GM21825 (cell line): ENCODE data around the gene TCERG1L.
"Not testable (repeated sequence)": the region's sequence is repeated elsewhere in the genome, so short reads cannot be mapped to it uniquely, and the experiment has no call there.

ENCODE experiments used
- ATAC-seq: cut with Tn5 transposase; IDR thresholded peaks from one replicate; pipeline ENCODE4 v1.9.1; 2021; ENCODE audit warnings: mild to moderate bottlenecking, moderate library complexity; ENCODE audit not compliant: unreplicated experiment

The TCERG1L gene

DNA sequence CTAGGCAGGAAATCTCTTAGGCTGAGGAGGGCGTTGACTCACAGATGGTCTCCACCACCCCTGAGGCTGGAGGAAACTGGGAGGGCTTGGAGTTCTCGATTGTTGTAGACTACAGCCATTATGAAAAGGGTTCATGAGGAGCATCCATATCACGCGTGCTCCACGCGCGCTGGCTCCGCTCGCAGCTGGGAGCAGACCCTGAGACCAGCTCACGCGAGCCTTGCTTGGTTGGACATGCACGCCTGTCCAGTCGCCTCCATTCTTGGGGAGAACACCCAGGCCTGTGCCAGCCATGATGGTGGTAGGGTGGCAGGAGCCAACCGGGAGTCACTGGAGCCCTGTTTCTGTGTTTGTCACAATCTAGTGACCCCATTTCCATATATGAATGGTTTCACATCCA lies 139.1 kb downstream of the TCERG1L start:
- ATAC-seq, result no peak

DNA sequence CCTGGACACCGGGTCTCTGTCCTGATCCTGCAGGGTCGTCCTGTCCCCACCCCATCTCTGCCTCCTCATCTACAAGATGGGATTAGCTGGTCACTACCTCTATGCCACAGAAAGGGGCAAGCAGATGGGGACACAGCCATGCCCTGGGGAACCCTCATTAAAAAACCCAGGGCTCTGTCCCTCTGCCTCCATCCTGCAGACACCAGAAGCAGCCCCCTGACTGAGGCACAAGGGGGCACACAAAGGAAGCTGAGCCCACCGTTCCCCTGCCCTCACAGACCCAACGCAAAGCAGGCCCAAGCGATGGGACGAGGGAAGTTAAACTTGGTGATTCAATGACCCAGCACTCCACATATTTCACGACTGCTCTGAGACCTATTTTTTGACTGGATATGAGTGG lies 142.4 kb downstream of the TCERG1L start:
- no peak for ATAC-seq

DNA sequence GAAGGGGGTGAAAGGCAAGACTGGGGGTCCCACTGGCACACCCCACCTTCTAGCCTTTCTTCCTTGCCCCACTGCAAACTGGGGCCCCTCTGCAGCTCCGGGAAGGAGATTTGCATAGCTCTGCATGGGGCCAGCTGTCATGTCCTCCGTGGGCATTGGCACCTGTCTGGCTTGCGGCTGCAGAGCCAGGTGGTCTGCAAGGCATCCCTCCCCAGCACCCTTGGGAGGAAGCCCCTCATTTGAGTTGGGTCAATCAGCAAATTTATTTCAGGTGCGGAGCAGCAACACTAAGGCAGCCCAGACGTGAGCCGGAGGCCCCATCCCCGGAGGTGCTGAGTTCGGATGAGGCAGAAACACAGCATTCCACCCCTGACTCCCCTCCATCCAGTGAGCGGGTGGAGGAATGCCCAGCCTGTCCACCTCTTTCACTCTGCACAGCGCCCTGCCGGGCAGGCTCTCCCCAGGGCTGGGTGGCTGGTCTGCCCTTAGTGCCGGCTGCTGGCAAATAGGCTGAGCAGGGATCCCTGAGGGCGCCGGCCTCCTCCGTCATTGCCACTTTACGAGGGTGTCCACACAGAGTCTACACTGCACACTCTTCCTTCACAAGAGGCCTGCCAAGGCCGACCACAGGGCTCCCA lies 143.2 kb downstream of the TCERG1L start:
- no peak for ATAC-seq

DNA sequence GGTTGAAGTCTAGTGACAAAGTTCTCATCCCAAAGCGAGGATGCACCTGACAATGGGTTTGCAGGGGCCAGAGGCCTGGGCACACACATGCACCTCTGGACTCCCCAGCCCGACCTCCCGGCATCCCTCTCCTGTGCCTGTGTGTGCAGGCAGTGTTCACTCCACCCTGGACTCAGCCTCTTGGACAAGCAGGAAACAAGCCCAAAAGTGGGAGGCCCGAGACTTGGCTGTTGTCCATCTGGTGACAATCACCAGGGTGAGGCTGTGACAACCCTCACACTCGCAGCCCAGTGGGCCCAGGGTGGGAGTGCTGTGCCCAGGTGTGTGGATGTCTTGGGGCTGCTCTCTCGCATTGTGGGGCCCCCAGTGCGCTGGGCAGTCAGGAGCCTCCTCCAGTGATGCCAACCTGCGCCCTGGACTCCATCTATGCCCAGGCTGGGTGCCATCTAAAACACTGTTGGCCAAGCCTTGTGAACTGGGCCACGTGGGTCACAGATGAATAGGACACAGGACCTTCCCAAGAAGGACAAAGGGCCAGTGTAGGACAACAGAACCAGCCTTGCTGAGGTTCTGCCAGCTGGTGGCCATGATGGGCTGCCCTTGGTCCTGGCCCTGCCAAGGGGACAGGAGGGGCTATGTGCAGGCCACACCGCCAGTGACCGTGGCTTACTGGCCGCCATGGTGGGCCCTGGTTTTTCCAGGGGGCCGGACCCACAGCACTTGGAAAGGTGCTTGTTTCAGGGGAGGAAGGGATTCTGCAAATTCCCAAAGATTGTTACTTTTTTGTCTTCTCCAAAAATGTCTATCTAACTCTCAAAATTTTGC lies 144.3 kb downstream of the TCERG1L start:
- ATAC-seq, result no peak

DNA sequence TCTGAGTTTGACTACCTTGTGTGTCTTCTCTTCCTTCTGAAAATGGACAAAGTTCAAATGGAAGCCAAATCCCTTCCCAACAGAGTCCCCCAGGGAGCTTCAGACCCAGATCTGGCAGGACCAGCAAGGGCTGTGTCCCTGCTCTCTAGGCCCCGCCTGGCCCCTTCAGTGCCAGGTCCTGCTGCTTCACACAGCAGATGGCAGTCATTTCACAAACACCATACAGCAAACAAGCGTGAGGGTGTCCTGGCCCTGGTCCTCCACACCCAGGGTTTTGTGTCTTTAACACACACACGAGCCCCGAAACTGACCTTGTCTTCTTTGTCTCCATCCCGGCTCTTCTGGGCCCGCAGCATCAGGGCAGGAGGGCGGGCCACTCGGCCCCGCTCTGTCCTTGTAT lies 145.0 kb downstream of the TCERG1L start:
- ATAC-seq, result no peak

DNA sequence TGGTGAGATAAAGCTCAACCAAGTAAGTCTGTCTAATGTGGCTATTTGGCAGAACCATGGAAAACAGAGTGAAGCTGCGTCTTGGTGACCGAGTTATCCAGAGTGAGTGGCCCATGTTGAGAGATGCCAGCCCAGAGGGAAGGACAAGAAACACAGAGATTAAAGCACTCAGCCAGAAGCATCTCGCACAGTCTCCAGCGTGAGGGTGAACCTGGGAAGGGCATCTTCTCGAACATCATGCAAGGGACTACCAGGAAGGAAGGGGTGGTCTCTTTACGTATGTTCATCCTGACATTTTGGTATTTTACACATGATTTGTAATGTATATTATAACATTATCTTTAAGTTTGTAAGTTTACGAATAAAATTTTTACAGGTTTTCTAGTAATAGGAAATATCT lies 146.4 kb downstream of the TCERG1L start:
- no peak for ATAC-seq

DNA sequence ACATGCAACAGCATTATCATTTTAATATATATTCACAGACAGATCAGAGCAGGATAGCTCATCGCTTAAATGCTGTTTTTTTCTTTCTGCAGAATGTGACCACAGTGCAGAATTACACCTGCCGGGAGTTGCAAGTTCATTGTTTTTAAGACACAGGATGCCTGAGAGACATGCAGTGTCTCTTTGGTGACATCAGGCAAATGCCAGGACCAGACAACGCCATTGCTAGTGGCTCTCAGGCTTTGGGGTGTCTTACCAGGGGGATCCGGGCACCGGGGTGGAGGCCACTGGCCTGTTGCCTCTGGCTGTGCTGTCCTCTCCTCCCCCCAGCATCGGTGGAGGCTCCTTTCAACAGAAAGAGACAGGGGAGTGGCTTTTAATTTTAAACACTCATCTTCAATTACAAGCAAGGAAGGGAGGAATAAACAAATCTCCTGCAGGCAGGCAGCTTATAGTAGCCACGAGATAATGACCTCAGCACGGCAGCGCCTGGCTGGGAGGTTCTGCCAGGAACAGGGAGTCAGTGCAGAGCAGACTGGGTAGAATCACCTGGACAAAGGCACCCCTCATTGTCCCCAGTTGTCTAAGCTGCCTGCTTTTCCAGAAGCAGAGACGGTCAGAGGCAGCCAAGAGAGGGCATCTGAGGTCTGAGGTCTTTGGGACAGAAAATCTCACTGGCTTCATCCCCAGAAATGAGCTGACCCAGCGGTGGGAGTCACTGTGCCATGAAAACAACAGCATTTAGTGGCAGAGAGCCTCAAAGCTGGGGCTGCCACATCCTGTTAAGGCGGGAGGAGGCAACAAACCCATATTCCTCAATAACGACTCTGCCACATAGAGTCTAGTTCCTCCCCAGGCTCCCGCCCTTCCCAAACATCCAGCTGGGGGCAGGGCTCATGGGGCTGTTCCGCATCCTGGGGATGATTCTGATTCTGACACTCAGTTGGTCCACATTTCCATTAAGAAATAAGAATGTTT lies 148.4 kb downstream of the TCERG1L start:
- no peak for ATAC-seq

DNA sequence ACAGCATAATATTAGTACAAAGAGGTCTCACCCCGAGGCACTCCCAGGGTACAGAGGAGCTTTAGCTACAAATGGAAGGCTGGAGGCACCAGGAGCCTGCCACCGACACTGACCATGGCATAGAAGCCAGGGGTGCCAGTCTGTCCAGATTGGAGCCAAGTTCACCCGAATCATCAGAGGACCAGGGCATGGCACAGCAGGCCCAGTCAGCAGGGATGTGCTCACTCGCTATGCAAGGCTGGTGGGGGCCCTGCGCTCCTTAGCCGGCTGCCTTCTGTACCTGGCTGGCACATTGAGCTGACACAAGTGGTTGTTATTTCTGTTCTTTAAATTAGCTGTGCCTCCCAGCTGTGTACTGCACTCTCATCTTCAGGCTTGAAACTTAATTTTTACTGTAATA lies 149.3 kb downstream of the TCERG1L start:
- no peak for ATAC-seq

DNA sequence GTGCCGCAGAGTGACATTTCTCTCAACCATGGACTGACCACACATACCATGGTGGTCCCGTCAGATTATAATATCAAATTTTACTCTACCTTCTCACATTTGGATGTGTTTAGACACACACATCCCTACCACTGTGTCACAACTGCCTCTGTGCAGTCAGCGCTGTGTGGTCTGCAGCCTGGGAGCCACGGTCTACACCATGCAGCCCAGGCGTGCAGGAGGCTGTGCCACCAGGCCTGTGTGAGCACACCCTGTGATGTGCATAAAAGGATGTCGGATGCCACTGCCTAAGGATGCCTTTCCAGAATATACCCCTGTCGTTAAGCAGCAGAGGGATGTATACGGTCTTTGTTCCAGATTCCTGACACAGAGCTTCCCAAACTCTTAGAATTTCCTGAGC lies 150.4 kb downstream of the TCERG1L start:
- no peak for ATAC-seq

DNA sequence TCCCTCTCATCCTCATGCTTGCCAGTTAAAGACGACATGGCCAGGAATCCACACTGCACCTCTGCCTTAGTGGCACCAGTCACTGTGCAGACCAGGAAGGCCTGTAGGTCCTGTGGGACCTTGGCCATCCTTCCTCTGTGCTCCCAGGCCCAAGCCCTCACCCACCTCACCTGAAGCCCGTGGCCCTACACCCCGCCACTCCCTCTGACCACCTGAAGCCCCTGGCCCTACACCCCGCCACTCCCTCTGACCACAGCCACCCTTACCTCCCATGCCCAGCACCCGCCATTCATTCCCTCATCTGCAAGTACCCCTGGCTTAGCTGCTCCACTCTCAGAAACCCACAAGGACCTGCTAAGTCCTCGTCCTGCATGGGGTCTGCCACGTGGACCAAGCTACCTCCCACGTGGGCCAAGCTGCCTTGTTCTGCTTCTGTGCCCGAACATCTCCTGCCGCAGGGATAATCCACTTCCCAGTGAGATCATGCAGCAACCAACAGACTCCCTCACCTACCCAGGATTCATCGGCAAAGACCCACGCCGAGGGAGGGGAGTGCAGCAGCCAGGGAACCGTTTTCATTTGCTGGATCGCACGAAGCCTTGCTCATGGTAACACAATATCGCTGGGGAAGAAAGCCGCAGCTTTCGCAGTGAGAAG lies 151.2 kb downstream of the TCERG1L start:
- no peak for ATAC-seq

DNA sequence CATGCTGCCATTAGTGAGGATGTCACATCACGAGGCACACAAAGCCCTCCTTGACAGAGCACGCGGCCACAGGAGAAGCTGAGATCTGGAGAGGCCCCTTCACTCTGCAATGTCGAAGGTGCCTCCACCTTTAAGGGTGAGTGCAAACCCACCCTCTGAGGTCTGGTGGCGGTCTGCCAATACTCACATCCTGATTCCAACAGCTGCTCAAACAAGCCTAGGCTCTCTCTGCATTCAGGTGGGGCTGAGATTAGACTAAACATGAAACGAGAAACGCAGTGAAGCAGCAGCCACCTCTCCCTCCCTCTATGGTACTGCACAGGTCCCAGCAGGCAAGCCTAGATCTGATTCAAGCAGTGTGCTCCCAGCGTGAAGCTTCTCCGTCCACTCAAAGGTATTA lies 151.8 kb downstream of the TCERG1L start:
- no peak for ATAC-seq

DNA sequence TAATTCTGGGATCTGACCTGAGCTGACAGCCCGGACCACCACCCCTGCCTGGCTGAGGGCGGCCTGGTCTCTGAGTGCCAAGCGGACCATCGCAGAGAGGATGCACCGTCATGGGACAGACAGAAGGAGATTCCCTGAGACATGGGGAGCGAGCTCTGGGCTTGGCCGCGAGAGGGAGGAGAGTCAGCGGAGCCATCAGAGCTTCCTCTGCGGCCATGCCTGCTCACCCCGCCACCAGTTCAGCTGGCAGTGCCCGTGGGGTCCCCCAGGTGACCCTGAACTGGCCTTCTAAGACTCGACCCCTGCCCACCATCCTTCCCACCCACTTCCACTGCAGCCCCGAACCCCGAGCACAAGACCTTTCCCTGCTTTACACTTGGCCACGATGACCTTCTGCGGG lies 152.8 kb downstream of the TCERG1L start:
- no peak for ATAC-seq

DNA sequence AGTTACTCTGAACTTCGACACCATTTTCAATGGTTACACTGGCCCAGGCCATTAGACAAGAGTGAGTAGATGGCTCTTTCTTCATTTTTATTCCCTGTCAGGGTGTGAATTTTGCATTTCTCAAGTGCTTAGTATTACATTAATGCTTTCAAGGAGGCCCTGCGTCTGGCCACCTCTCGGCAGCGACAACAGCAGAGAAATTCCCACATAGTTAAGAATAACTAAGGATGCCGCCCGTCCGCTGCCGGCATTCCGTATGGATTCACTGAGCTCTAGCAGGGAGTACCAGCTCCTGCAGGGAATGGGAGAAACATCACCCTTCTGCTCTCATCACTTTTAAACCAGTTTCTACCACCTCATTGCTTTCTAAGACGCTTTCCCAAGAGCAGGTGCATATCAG lies 153.6 kb downstream of the TCERG1L start:
- no peak for ATAC-seq

DNA sequence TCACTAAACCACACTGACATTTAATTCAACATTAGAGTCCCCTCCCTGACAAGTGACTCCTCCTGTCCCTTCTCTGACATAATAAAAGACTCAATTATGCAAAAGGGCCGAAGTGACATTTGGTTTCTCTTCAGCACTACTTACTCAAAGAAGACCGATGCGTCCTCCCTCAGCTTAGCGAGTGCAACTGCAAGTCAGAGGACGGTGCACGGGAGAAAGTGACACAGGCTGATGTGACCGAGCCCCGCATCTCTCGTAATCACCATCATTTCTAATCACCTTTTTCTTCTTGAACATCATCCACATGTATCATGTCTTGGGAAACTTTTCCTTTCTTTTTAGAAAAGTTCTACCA lies 155.7 kb downstream of the TCERG1L start:
- no peak for ATAC-seq

DNA sequence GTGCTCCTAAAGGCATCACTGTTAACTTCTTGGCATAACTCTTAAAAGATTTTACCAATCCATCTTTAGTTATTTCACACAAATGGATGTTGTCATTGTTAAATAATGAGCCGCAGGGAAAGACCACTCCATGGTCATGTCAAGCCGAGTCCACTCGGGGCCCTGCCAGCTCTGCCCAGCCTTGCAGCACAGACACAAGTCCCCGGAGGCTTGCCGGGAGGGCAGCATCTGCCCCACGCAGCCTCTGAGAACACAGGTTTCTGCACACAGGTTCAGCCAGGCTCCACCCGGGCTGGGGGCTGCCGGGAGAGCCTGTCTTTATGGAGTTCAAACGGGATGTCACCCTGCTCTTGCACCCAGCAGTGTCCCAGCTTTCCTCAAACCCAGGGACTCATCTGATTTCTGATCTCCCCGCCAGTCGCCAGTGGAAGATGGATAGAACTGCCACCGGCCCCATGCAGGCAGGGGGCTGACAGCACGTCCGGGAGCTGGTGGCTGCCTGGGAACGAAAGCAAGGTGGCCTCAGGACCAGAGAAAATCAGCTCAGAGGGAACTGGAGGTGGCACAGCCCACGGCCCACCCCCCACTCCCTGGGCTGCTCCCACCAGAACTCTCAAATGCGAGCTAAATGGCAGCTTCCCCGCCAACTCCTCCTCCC lies 156.2 kb downstream of the TCERG1L start:
- ATAC-seq, result no peak

DNA sequence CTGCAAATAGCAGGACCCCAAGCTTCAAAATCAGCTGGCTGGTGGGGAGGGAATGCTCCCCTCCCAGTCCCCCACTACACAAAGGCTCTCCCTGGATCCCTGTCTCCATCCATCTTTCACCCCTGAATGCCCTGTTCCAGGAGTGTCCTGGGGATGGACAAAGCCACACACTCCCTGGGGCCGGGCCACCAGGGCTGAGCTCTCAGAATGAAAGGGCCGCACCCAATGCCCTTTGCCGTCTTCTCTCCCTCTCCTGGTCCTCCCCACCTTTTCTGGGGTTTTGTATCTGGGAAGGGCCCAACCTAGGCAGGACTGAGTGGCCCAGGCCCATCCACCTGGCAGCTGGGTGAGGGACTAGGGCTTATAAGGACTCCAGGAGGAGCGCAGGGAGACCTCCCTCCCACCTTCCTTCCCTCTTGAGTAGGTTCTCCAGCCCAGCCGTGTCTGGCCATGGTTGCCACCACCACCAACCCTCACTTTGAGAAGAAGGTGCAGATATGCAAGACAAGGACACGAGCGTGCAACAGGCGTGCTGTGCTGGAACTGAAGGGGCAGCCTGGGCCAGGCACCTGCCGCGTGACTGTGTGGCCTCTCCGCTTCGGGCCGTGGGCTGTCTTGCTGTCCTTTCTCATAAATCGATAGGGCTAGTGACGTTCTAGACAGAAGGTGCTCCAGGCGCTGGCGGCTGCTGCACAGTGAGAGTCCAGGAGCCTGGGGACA lies 157.1 kb downstream of the TCERG1L start:
- no peak for ATAC-seq

DNA sequence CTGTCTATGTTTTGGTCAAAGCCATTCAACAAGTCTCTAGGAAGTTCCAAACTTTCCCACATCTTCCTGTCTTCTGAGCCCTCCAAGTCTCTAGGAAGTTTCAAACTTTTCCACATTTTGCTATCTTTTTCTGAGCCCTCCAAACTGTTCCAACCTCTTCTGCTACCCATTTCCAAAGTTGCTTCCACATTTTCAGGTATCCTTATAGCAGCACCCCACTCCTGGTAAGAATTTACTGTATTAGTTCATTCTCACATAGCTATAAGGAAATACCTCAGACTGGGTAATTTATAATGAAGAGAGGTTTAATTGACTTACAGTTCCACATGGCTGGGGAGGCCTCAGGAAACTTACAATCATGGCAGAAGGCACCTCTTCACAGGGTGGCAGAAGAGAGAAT lies 159.1 kb downstream of the TCERG1L start:
- ATAC-seq, result not testable (repeated sequence)

DNA sequence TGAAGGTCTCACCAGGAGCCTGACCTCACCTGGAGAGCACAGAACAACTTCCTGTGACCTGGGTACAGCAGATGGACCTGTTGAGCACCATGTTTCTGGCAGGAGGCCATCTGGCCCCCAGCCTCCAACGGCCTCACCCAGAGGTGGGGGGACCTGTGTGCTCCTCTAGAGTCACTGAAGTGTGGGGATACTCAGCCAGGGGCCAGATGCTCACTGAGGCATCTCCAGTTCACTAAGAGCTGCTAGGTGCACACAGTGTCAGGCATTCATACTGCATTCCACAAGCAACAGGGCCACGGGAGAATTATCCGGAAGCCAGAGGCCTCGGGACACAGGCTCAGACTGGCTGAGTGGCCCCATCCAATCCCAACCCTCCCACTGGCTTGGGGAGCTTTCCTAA lies 161.4 kb downstream of the TCERG1L start:
- no peak for ATAC-seq

DNA sequence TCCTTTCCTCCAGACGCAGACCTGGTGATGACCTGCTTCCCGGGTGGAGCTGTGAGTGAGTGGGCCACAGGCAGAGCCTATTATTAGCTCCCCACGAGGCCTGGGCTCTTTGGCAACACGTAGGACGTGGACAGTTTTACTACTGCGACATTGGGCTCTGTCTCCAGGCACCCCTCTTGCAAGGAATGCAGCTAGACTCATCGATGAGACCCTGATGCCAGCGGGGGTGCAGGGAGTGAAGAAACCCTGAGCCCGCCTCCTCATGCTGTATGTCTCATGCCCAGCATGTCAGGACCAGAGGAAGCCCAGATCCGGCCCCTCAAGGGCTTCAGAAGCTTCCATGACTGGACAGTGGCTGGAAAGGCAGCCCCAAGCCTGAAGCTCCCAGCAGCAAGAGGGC lies 161.9 kb downstream of the TCERG1L start:
- ATAC-seq, result no peak

DNA sequence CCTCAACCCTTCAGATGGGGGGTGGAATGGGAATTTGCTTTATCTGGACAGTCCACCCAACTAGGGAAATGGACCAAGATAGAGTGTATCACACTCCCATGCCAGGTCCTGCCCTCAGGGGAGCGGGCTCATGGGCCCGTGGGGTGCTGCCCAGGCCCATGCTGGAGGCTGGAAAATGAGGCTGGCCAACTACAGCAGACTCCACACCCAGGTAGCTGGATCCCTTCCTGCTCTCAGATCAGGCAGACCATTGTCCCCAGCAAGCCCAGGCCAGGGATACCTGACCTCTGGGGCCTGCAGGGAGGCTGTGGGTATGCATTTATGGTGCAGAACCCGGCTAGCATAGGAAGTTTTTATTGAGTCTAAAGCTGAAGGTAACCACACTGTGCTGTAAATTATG lies 162.4 kb downstream of the TCERG1L start:
- ATAC-seq, result no peak
